ENCODE results near the gene CHGA. TPM values are rescaled to one million over a fixed set of nuclear protein-coding genes. Genes with fewer than 3 reads are reported as not detected.
A peak's percentile ranks its signal among the peaks of the same experiment; 100 is the strongest.

Gene CHGA
- total RNA-seq, 1 experiment from 2014 or later, result not detected

DNA sequence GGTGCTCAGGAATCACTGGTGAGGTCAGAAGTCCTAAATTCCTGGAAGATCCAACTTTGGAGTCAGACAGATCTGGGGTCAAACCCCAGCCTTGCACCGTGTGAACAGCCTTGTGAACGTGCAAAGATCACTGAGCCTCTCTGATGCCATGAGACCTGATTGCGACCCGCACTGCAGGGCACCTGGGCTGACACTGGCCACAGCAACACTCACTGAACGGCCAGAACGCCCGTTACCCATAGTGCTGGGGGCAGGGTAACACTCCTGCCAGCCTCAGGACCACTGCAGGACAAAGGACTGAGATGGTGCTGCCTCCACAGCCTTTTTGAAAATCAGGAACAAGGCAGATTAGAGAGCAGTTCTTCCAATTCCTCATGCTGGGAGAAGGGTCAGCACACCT is 28.3 kb downstream of the CHGA start (continued):
- TF ChIP-seq, protein P1, sequence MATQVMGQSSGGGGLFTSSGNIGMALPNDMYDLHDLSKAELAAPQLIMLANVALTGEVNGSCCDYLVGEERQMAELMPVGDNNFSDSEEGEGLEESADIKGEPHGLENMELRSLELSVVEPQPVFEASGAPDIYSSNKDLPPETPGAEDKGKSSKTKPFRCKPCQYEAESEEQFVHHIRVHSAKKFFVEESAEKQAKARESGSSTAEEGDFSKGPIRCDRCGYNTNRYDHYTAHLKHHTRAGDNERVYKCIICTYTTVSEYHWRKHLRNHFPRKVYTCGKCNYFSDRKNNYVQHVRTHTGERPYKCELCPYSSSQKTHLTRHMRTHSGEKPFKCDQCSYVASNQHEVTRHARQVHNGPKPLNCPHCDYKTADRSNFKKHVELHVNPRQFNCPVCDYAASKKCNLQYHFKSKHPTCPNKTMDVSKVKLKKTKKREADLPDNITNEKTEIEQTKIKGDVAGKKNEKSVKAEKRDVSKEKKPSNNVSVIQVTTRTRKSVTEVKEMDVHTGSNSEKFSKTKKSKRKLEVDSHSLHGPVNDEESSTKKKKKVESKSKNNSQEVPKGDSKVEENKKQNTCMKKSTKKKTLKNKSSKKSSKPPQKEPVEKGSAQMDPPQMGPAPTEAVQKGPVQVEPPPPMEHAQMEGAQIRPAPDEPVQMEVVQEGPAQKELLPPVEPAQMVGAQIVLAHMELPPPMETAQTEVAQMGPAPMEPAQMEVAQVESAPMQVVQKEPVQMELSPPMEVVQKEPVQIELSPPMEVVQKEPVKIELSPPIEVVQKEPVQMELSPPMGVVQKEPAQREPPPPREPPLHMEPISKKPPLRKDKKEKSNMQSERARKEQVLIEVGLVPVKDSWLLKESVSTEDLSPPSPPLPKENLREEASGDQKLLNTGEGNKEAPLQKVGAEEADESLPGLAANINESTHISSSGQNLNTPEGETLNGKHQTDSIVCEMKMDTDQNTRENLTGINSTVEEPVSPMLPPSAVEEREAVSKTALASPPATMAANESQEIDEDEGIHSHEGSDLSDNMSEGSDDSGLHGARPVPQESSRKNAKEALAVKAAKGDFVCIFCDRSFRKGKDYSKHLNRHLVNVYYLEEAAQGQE (IDR thresholded peaks at IDR 0.05; ENCODE audit: low read depth), result no peak
- TF ChIP-seq CEBPB (IDR thresholded peaks at IDR 0.05; ENCODE audit: low read depth), result no peak
- TF ChIP-seq YY1 (IDR thresholded peaks at IDR 0.05; ENCODE audit: extremely low read depth, insufficient replicate concordance, low read depth, low read length), result no peak
- no peak for TF ChIP-seq SRF (IDR thresholded peaks at IDR 0.05; ENCODE audit: low read depth)
- TF ChIP-seq EGR1 (IDR thresholded peaks at IDR 0.05; ENCODE audit: low read depth), result no peak

DNA sequence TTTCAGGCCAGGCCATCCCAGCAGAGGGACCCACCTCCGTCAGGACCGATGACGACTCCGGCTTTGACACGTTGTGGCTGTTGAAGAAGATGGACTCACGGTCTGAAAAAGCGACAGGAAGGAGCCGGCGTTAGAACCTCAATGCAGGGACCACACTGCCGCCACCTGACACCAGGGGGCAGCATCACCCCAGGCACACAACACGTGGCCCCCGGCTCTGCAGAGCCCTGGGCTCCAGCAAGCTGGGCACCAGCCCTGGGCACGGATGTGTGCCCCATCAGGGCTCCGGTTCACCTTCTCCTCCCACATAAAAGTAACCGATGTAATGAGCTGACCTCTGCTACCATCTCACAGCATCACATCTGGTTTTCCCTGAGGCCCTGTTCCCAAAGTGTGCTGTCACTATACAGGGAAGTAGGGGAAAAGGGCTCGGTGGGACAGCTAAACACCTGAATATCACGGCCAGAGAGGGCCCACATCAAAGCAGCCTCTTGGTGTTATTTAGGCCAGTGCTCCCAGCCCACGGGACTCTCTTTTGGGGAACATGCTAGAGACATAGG is 29.0 kb downstream of the CHGA start:
- Histone ChIP-seq H3K9ac (ENCODE audit: low read length) (peak overlapping the region; percentile 26; the same call in 1 of the 2 replicates), H3K4me1 (ENCODE audit: control insufficient read depth in 1 of 2, insufficient read depth in 2 of 2, low read length in 2 of 2) (peaks cover 0 to 3% of the 10 kb centered on the region in 2 experiments; a peak in 1 of 4 replicates), H3K4me2 (ENCODE audit: low read length) (no peak overlapping the region), H2AFZ (ENCODE audit: low read depth, low read length, poor library complexity, severe bottlenecking) (no peak overlapping the region), H3K9me2 (ENCODE audit: insufficient read depth) (no peaks in the 10 kb centered on the region), H3K4me3 (replicated peaks in 1 of 2; ENCODE audit: low read depth in 1 of 2, low read length in 2 of 2) (no peak overlapping the region), H4K20me1 (ENCODE audit: insufficient read depth) (no peaks in the 10 kb centered on the region), H3K36me3 (ENCODE audit: control insufficient read depth in 1 of 2, insufficient read depth in 2 of 2, low read length in 2 of 2) (no peaks in the 10 kb centered on the region), H3K9me3 (ENCODE audit: control insufficient read depth in 1 of 2, insufficient read depth in 1 of 2, low read depth in 1 of 2, low read length in 2 of 2) (no peaks in the 10 kb centered on the region), H3K27ac (ENCODE audit: low read depth, low read length) (no peak overlapping the region), H3K27me3 (ENCODE audit: insufficient read depth, low read length) (no peaks in the 10 kb centered on the region), H3K79me2 (ENCODE audit: insufficient read depth, low read length) (no peaks in the 10 kb centered on the region)
- TF ChIP-seq ZNF274 (IDR thresholded peaks at IDR 0.05; ENCODE audit: low read depth, low read length) (no peak), EGR1 (IDR thresholded peaks at IDR 0.05; ENCODE audit: low read depth) (no peak), SRF (IDR thresholded peaks at IDR 0.05; ENCODE audit: low read depth) (no peak), ELF1 (IDR thresholded peaks at IDR 0.05; ENCODE audit: borderline replicate concordance, low read depth) (no peak), EZH2phosphoT487 (IDR thresholded peaks at IDR 0.05; ENCODE audit: borderline replicate concordance) (no peak), RAD21 (IDR thresholded peaks at IDR 0.05; ENCODE audit: low read depth) (peak; percentile 98)
- TF ChIP-seq, protein P2, sequence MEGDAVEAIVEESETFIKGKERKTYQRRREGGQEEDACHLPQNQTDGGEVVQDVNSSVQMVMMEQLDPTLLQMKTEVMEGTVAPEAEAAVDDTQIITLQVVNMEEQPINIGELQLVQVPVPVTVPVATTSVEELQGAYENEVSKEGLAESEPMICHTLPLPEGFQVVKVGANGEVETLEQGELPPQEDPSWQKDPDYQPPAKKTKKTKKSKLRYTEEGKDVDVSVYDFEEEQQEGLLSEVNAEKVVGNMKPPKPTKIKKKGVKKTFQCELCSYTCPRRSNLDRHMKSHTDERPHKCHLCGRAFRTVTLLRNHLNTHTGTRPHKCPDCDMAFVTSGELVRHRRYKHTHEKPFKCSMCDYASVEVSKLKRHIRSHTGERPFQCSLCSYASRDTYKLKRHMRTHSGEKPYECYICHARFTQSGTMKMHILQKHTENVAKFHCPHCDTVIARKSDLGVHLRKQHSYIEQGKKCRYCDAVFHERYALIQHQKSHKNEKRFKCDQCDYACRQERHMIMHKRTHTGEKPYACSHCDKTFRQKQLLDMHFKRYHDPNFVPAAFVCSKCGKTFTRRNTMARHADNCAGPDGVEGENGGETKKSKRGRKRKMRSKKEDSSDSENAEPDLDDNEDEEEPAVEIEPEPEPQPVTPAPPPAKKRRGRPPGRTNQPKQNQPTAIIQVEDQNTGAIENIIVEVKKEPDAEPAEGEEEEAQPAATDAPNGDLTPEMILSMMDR (IDR thresholded peaks at IDR 0.05 in 2 of 3, conservative IDR thresholded peaks at IDR 0.05 in 1 of 3; ENCODE audit: borderline replicate concordance in 1 of 3, insufficient read depth in 1 of 3, low read depth in 2 of 3, low read length in 2 of 3), result peak; percentile 86 to 92 (median 91)
- TF ChIP-seq, protein P1 (IDR thresholded peaks at IDR 0.05; ENCODE audit: low read depth), result no peak
- TF ChIP-seq, protein P3, sequence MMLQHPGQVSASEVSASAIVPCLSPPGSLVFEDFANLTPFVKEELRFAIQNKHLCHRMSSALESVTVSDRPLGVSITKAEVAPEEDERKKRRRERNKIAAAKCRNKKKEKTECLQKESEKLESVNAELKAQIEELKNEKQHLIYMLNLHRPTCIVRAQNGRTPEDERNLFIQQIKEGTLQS (IDR thresholded peaks at IDR 0.05), result no peak
- CTCF ChIA-PET, result interaction anchor here (0.6 to 1.5 kb wide), 15 partner anchors 10 to 267 kb away, joined by 3 to 17 read pairs (median 4); partner anchors contain the start of genes GON7 and UBR7
- POLR2A ChIA-PET, result interaction anchor here (0.7 kb wide), 1 partner anchor 163 kb away, joined by 3 read pairs; no protein-coding TSS in a partner anchor
- RAD21 ChIA-PET (ENCODE audit: low non-redundant PET in 1 of 2, low total read pairs in 2 of 2, uncharacterized antibody in 2 of 2, unreplicated experiment in 2 of 2), result interaction anchor here in 1 of 2 experiments (0.6 to 0.9 kb wide), 2 partner anchors 180 to 187 kb away, joined by 4 to 5 read pairs; no protein-coding TSS in a partner anchor
- DNase-seq (ENCODE audit: low read depth, low spot score) (peak; percentile 27), ATAC-seq (peak; percentile 97)
- no TSS peak for BruUV-seq (replicated peaks)
- intact Hi-C loops (cut with micrococcal nuclease), result loop anchor here (1.0 to 10.0 kb wide), 6 partner anchors 161 to 953 kb away; no protein-coding TSS in a partner anchor

Measured in HCT116 (cell line).